WERI-Rb-1 (cell line): ENCODE data around the gene HAL.

Source experiments
- DNase-seq: peaks from one replicate; pipeline ENCODE4 v3.0.0-alpha.2; 2020
- H3K27ac ChIP-seq: fragments of 250-450 bp; sonication (Bioruptor Pico); 2 replicates; pipeline ENCODE4 v1.5.1; 2020; ENCODE audit warnings: mild to moderate bottlenecking, moderate library complexity
- H3K27me3 ChIP-seq: fragments of 250-450 bp; sonication (Bioruptor Pico); 2 replicates; pipeline ENCODE4 v1.5.1; 2021; ENCODE audit warnings: mild to moderate bottlenecking, low read depth, moderate library complexity; ENCODE audit not compliant: insufficient read depth, severe bottlenecking
- H3K36me3 ChIP-seq: fragments of 250-450 bp; sonication (Bioruptor Pico); 2 replicates; pipeline ENCODE4 v1.5.1; 2020; ENCODE audit warnings: mild to moderate bottlenecking, moderate library complexity
- H3K4me3 ChIP-seq: 2 replicates; pipeline ENCODE4 v1.5.1; 2011; ENCODE audit warnings: low read depth, mild to moderate bottlenecking, control low read depth, low read length
- H3K9me3 ChIP-seq: fragments of 250-450 bp; sonication (Bioruptor Pico); 2 replicates; pipeline ENCODE4 v1.5.1; 2021; ENCODE audit warnings: mild to moderate bottlenecking, moderate library complexity; ENCODE audit not compliant: severe bottlenecking
- TF ChIP-seq, protein P1 (sequence below): IDR thresholded peaks from 2 replicates; pipeline ENCODE4 v1.5.1; 2011; ENCODE audit warnings: low read depth, mild to moderate bottlenecking, control low read depth, inconsistent platforms, low read length

HAL gene

DNA sequence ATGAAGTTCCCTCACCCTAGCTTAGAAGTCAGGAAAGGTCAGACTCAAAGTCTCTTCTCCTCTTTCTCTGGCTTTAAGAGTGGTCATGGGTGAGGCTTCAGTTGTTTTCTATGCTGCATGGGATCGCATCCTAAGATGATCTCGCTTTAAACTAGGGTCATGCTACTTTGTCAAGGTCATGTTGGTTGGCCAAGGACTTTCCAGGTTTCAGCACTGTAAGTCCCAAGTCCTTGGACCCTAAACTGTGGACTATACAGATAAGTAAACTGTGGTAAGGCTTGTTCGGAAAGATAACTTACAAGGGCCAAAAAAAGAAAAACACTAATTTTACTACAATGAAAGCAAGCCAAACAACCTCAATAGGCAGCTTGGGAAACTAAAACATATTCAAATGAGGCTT lies 17.4 kb downstream of the HAL start:
- DNase-seq: no peak
- Histone ChIP-seq H3K9me3 (no peaks in the 10 kb centered on the region), H3K27ac (no peak overlapping the region), H3K36me3 (no peaks in the 10 kb centered on the region), H3K27me3 (no peaks in the 10 kb centered on the region), H3K4me3 (no peak overlapping the region)
- TF ChIP-seq, protein P1, sequence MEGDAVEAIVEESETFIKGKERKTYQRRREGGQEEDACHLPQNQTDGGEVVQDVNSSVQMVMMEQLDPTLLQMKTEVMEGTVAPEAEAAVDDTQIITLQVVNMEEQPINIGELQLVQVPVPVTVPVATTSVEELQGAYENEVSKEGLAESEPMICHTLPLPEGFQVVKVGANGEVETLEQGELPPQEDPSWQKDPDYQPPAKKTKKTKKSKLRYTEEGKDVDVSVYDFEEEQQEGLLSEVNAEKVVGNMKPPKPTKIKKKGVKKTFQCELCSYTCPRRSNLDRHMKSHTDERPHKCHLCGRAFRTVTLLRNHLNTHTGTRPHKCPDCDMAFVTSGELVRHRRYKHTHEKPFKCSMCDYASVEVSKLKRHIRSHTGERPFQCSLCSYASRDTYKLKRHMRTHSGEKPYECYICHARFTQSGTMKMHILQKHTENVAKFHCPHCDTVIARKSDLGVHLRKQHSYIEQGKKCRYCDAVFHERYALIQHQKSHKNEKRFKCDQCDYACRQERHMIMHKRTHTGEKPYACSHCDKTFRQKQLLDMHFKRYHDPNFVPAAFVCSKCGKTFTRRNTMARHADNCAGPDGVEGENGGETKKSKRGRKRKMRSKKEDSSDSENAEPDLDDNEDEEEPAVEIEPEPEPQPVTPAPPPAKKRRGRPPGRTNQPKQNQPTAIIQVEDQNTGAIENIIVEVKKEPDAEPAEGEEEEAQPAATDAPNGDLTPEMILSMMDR: no peak

DNA sequence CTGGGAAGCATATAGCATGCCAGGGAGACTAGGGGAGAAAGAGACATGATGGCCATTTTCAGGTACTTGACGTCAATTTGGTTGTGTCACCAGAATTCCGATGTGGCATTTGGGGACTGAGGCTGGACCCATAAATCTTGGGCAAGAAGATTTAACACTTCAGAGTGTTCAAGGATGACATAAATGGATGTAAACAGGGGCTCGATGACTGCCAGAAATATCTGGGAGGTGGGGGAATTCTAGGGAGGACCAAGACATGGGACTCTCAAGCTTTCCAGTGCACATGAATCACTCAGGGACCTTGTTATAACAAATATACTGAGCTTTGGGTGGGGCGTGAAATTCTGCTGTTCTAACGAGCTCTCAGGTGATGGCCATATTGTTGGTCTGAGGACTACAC lies 17.8 kb downstream of the HAL start:
- TF ChIP-seq, protein P1: no peak
- H3K27ac ChIP-seq: no peak overlapping the region
- no peaks in the 10 kb centered on the region for H3K9me3 ChIP-seq
- DNase-seq: no peak
- no peaks in the 10 kb centered on the region for H3K36me3 ChIP-seq
- no peak overlapping the region for H3K4me3 ChIP-seq
- H3K27me3 ChIP-seq: no peaks in the 10 kb centered on the region

DNA sequence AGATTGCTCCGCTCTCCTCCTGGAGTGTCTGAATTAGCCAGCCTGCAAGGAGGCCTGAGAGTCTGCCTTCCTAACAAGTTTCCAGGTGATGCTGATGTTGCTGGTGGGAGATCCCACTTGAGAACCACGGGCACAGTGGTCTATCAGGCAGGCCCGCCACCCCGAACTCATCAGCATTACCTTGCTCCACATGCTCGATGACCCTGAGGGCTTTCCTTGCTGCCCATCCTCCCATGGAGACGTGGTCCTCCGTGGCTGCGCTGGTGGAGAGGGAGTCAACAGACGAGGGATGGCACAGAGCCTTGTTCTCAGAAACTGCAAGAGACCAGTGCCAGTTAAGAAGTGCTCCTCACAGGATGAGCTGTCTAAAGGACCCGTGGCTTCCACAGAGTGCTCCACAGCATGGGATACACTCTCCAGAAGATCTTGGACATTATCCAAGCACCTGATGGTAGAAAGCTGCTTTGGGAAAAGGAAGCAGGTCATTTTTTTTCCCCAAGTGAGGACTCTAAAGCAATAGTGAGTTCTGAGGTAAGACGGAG lies 18.3 kb downstream of the HAL start:
- TF ChIP-seq, protein P1: no peak
- DNase-seq: no peak
- Histone ChIP-seq H3K27ac (no peak overlapping the region), H3K9me3 (no peaks in the 10 kb centered on the region), H3K4me3 (no peak overlapping the region), H3K27me3 (no peaks in the 10 kb centered on the region), H3K36me3 (no peaks in the 10 kb centered on the region)

DNA sequence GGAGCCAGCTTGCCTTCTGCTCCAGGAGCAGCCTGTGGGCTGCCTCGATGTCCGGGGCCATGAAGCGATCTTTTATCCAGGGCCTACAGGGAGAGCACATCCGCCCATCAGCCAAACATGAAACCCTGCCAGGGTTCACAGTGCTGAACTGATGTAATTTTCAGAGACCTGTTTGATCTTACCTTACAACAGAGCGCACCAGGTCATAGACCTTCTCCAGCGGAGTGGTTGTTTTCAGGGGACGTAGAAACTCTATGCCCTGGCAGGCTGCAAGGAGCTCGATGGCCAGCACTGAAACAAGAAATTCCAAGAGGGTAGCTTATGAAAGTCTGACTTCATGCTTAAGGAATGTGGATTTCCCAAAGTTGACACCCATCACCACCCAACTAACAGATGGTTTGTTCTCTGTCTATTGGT lies 19.7 kb downstream of the HAL start:
- no peak overlapping the region for H3K27ac ChIP-seq
- no peaks in the 10 kb centered on the region for H3K36me3 ChIP-seq
- H3K27me3 ChIP-seq: no peaks in the 10 kb centered on the region
- H3K9me3 ChIP-seq: no peaks in the 10 kb centered on the region
- no peak overlapping the region for H3K4me3 ChIP-seq
- no peak for DNase-seq
- TF ChIP-seq, protein P1: no peak

DNA sequence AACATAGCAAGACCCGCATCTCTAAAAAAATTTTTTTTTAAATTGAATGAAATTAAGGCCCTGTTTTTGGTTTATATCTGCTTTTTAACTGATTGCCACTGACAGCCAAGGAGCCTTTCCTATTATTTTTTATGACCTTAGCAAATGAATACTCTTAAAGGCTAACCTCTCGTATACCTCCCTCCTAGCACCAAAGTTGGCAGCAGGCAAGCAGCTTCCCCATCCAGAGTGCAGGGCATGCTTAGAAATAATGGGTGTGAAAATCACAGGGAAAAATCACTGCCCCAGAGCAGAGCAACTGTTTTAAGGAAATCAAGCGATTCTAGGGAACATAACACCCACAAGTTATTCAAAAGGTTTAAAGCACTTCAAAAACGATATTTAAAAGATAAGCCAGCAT lies 20.7 kb downstream of the HAL start:
- no peaks in the 10 kb centered on the region for H3K27me3 ChIP-seq
- H3K36me3 ChIP-seq: no peaks in the 10 kb centered on the region
- DNase-seq: no peak
- H3K9me3 ChIP-seq: no peaks in the 10 kb centered on the region
- H3K27ac ChIP-seq: no peak overlapping the region
- TF ChIP-seq, protein P1: no peak
- no peak overlapping the region for H3K4me3 ChIP-seq

DNA sequence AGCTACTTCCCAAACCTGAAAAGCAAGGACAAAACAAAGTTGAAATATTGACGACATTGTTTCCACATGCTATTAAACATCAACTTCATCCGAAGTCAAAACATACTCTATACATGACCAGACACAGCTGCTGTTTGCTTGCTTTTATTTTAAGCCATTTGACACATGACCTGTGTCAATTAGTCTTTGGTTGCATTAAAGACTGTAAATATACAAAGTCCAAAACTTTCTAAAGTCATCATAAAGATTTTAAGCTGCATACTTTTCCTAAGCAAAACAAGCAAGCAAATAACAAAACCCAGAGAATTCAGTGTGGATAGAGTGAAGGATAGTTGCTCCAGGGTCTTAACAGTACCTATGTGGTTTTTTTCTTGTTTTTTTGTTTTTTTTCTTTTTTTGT lies 21.8 kb downstream of the HAL start:
- H3K36me3 ChIP-seq: no peaks in the 10 kb centered on the region
- H3K9me3 ChIP-seq: no peaks in the 10 kb centered on the region
- H3K27me3 ChIP-seq: no peaks in the 10 kb centered on the region
- no peak overlapping the region; the same call in 1 of the 2 replicates for H3K27ac ChIP-seq
- H3K4me3 ChIP-seq: no peak overlapping the region
- TF ChIP-seq, protein P1: no peak
- DNase-seq: no peak
